Right atrium auricular region (tissue), 2 donors: ENCODE data around the gene PCED1B. TPM values are rescaled to one million over a fixed set of nuclear protein-coding genes. Genes with fewer than 3 reads are reported as not detected.

Experiments
- DNase-seq: peaks from one replicate; pipeline ENCODE4 v3.0.0-alpha.2; 2019; ENCODE audit warnings: low spot score
- H3K27ac ChIP-seq, 2 donors: fragments of 200-600 bp; sonication (generic); 1 replicate in 1 of 2; 2 replicates in 1 of 2; pipeline ENCODE4 v1.5.1; 2016 to 2019
- H3K27me3 ChIP-seq, 2 donors: fragments of 200-600 bp; sonication (generic); one replicate each; pipeline versions ENCODE4 v1.5.1 to v1.6.0; 2017 to 2019
- H3K36me3 ChIP-seq: fragments of 200-600 bp; sonication (generic); one replicate; pipeline ENCODE4 v1.5.1; 2016
- H3K4me1 ChIP-seq, 2 donors: fragments of 200-600 bp; sonication (generic); one replicate each; pipeline versions ENCODE4 v1.5.1 to v1.6.0; 2017 to 2019
- H3K4me3 ChIP-seq, 2 donors: fragments of 200-600 bp; sonication (generic); 1 replicate in 1 of 2; 2 replicates in 1 of 2; pipeline ENCODE4 v1.5.1; 2017 to 2019; ENCODE audit warnings: mild to moderate bottlenecking in 1 of 2, moderate library complexity in 1 of 2
- H3K9me3 ChIP-seq, 2 donors: fragments of 200-600 bp; sonication (generic); one replicate each; pipeline ENCODE4 v1.5.1; 2019
- CTCF ChIP-seq, 2 donors: fragments of 200-600 bp; sonication (generic); IDR thresholded peaks; one replicate each; pipeline ENCODE4 v1.5.1; 2019; ENCODE audit warnings: antibody characterized with exemption in 2 of 2
- total RNA-seq, 2 donors: library from RNA; depleted of rRNA; stranded (reverse); fragments of >200 nt; gene quantifications; one replicate each; pipeline ENCODE4 v1.1.0, GENCODE V29; 2016

PCED1B gene
- total RNA-seq, 2 donors from 2014 or later, result 0.98 to 1.4 TPM

GRCh38 chr12:47242426-47242825 lies 163.0 kb downstream of the PCED1B start:
- no peaks in the 10 kb centered on the region for H3K36me3 ChIP-seq
- no peaks in the 10 kb centered on the region for H3K27me3 ChIP-seq
- DNase-seq, result no peak
- no peak for TF ChIP-seq CTCF (IDR thresholded peaks at IDR 0.05)
- H3K27ac ChIP-seq, result no peak overlapping the region
- H3K9me3 ChIP-seq, result no peaks in the 10 kb centered on the region
- no peaks in the 10 kb centered on the region for H3K4me1 ChIP-seq
- H3K4me3 ChIP-seq, result no peak overlapping the region

GRCh38 chr12:47244835-47245234 lies 165.4 kb downstream of the PCED1B start:
- Histone ChIP-seq H3K27ac (no peak overlapping the region), H3K9me3 (no peaks in the 10 kb centered on the region), H3K4me1 (peaks cover 0 to 4% of the 10 kb centered on the region in 2 donors), H3K36me3 (no peaks in the 10 kb centered on the region), H3K4me3 (no peak overlapping the region), H3K27me3 (no peaks in the 10 kb centered on the region)
- TF ChIP-seq CTCF (IDR thresholded peaks at IDR 0.05), result no peak
- no peak for DNase-seq

- H3K9me3 ChIP-seq, result no peaks in the 10 kb centered on the region
- peaks cover 0 to 6% of the 10 kb centered on the region in 2 donors for H3K4me1 ChIP-seq
- no peak for TF ChIP-seq CTCF (IDR thresholded peaks at IDR 0.05)
- no peak overlapping the region for H3K27ac ChIP-seq
- no peaks in the 10 kb centered on the region for H3K36me3 ChIP-seq
- no peak overlapping the region for H3K4me3 ChIP-seq
- no peaks in the 10 kb centered on the region for H3K27me3 ChIP-seq
- no peak for DNase-seq
Observed at GRCh38 chr12:47245623-47246022, 166.2 kb downstream of the PCED1B start.

- Histone ChIP-seq H3K36me3 (no peaks in the 10 kb centered on the region), H3K27ac (no peak overlapping the region), H3K4me3 (no peak overlapping the region), H3K27me3 (no peaks in the 10 kb centered on the region), H3K4me1 (peaks cover 0 to 6% of the 10 kb centered on the region in 2 donors), H3K9me3 (no peaks in the 10 kb centered on the region)
- TF ChIP-seq CTCF (IDR thresholded peaks at IDR 0.05), result no peak
- no peak for DNase-seq
Observed at GRCh38 chr12:47247418-47247817, 168.0 kb downstream of the PCED1B start.

- H3K4me3 ChIP-seq, result no peak overlapping the region
- TF ChIP-seq CTCF (IDR thresholded peaks at IDR 0.05), result no peak
- no peak overlapping the region for H3K27ac ChIP-seq
- H3K9me3 ChIP-seq, result no peaks in the 10 kb centered on the region
- H3K4me1 ChIP-seq, result peaks cover 0 to 6% of the 10 kb centered on the region in 2 donors
- no peaks in the 10 kb centered on the region for H3K27me3 ChIP-seq
- H3K36me3 ChIP-seq, result no peaks in the 10 kb centered on the region
- no peak for DNase-seq
Observed at GRCh38 chr12:47249082-47249481, 169.7 kb downstream of the PCED1B start.

GRCh38 chr12:47249719-47250357 lies 170.4 kb downstream of the PCED1B start:
- Histone ChIP-seq H3K4me1 (peaks cover 0 to 6% of the 10 kb centered on the region in 2 donors), H3K9me3 (no peaks in the 10 kb centered on the region), H3K27ac (no peak overlapping the region), H3K4me3 (no peak overlapping the region), H3K27me3 (no peaks in the 10 kb centered on the region), H3K36me3 (no peaks in the 10 kb centered on the region)
- no peak for DNase-seq
- TF ChIP-seq CTCF (IDR thresholded peaks at IDR 0.05), result no peak
